ENCODE results near the gene VGLL2. TPM values are rescaled to one million over a fixed set of nuclear protein-coding genes. Genes with fewer than 3 reads are reported as not detected.

Gene VGLL2
- total RNA-seq, 1 experiment from 2014 or later = not detected

- TF ChIP-seq JUN (CRISPR knock-in tag; IDR thresholded peaks at IDR 0.05) = no peak
- TF ChIP-seq ZNF121 (CRISPR knock-in tag; IDR thresholded peaks at IDR 0.05) = no peak
- TF ChIP-seq ZNF396 (CRISPR knock-in tag; IDR thresholded peaks at IDR 0.05; ENCODE audit: borderline replicate concordance) = no peak
- TF ChIP-seq ZNF423 (CRISPR knock-in tag; IDR thresholded peaks at IDR 0.05) = no peak
- TF ChIP-seq E2F5 (CRISPR knock-in tag; IDR thresholded peaks at IDR 0.05) = no peak
- TF ChIP-seq JAZF1 (CRISPR knock-in tag; IDR thresholded peaks at IDR 0.05) = no peak
- TF ChIP-seq ARID4B (CRISPR knock-in tag; IDR thresholded peaks at IDR 0.05; ENCODE audit: borderline replicate concordance) = no peak
- TF ChIP-seq NFATC4 (CRISPR knock-in tag; IDR thresholded peaks at IDR 0.05) = no peak
- TF ChIP-seq, protein P1, sequence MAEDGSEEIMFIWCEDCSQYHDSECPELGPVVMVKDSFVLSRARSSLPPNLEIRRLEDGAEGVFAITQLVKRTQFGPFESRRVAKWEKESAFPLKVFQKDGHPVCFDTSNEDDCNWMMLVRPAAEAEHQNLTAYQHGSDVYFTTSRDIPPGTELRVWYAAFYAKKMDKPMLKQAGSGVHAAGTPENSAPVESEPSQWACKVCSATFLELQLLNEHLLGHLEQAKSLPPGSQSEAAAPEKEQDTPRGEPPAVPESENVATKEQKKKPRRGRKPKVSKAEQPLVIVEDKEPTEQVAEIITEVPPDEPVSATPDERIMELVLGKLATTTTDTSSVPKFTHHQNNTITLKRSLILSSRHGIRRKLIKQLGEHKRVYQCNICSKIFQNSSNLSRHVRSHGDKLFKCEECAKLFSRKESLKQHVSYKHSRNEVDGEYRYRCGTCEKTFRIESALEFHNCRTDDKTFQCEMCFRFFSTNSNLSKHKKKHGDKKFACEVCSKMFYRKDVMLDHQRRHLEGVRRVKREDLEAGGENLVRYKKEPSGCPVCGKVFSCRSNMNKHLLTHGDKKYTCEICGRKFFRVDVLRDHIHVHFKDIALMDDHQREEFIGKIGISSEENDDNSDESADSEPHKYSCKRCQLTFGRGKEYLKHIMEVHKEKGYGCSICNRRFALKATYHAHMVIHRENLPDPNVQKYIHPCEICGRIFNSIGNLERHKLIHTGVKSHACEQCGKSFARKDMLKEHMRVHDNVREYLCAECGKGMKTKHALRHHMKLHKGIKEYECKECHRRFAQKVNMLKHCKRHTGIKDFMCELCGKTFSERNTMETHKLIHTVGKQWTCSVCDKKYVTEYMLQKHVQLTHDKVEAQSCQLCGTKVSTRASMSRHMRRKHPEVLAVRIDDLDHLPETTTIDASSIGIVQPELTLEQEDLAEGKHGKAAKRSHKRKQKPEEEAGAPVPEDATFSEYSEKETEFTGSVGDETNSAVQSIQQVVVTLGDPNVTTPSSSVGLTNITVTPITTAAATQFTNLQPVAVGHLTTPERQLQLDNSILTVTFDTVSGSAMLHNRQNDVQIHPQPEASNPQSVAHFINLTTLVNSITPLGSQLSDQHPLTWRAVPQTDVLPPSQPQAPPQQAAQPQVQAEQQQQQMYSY (CRISPR knock-in tag; IDR thresholded peaks at IDR 0.05) = no peak
- TF ChIP-seq, protein P2, sequence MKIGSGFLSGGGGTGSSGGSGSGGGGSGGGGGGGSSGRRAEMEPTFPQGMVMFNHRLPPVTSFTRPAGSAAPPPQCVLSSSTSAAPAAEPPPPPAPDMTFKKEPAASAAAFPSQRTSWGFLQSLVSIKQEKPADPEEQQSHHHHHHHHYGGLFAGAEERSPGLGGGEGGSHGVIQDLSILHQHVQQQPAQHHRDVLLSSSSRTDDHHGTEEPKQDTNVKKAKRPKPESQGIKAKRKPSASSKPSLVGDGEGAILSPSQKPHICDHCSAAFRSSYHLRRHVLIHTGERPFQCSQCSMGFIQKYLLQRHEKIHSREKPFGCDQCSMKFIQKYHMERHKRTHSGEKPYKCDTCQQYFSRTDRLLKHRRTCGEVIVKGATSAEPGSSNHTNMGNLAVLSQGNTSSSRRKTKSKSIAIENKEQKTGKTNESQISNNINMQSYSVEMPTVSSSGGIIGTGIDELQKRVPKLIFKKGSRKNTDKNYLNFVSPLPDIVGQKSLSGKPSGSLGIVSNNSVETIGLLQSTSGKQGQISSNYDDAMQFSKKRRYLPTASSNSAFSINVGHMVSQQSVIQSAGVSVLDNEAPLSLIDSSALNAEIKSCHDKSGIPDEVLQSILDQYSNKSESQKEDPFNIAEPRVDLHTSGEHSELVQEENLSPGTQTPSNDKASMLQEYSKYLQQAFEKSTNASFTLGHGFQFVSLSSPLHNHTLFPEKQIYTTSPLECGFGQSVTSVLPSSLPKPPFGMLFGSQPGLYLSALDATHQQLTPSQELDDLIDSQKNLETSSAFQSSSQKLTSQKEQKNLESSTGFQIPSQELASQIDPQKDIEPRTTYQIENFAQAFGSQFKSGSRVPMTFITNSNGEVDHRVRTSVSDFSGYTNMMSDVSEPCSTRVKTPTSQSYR (CRISPR knock-in tag; IDR thresholded peaks at IDR 0.05) = no peak
- TF ChIP-seq, protein P3, sequence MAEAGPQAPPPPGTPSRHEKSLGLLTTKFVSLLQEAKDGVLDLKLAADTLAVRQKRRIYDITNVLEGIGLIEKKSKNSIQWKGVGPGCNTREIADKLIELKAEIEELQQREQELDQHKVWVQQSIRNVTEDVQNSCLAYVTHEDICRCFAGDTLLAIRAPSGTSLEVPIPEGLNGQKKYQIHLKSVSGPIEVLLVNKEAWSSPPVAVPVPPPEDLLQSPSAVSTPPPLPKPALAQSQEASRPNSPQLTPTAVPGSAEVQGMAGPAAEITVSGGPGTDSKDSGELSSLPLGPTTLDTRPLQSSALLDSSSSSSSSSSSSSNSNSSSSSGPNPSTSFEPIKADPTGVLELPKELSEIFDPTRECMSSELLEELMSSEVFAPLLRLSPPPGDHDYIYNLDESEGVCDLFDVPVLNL (CRISPR knock-in tag; IDR thresholded peaks at IDR 0.05; ENCODE audit: borderline replicate concordance, low read depth) = no peak
- no peaks in the 10 kb centered on the region for H3K36me3 Mint-ChIP-seq
- CTCF ChIA-PET = no interaction called here
- no peak for DNase-seq (ENCODE audit: low spot score)
- H3K4me3 Mint-ChIP-seq = no peak overlapping the region
- ATAC-seq = no peak
- no peaks in the 10 kb centered on the region for H3K4me1 Mint-ChIP-seq
- H3K9me3 Mint-ChIP-seq = peaks cover 9% of the 10 kb centered on the region
- no peaks in the 10 kb centered on the region for H3K27me3 Mint-ChIP-seq (ENCODE audit: low read depth)
- POLR2A ChIA-PET = no interaction called here
- no peak overlapping the region for H3K27ac Mint-ChIP-seq
Measured at GRCh38 chr6:117232196-117232595, 33.2 kb upstream of the VGLL2 start.

- Mint-ChIP-seq H3K4me3 (no peak overlapping the region), H3K27ac (no peak overlapping the region), H3K27me3 (ENCODE audit: low read depth) (no peaks in the 10 kb centered on the region), H3K36me3 (no peaks in the 10 kb centered on the region), H3K4me1 (no peaks in the 10 kb centered on the region), H3K9me3 (peaks cover 9% of the 10 kb centered on the region)
- POLR2A ChIA-PET = no interaction called here
- DNase-seq (ENCODE audit: low spot score) = no peak
- no peak for ATAC-seq
- CTCF ChIA-PET = no interaction called here
- TF ChIP-seq ZBTB21 (CRISPR knock-in tag; IDR thresholded peaks at IDR 0.05; ENCODE audit: borderline replicate concordance) (no peak), TEAD4 (CRISPR knock-in tag; IDR thresholded peaks at IDR 0.05) (no peak), ZNF317 (CRISPR knock-in tag; IDR thresholded peaks at IDR 0.05; ENCODE audit: borderline replicate concordance, low read depth) (no peak), ZNF425 (CRISPR knock-in tag; conservative IDR thresholded peaks at IDR 0.05) (no peak)
- TF ChIP-seq, protein P4, sequence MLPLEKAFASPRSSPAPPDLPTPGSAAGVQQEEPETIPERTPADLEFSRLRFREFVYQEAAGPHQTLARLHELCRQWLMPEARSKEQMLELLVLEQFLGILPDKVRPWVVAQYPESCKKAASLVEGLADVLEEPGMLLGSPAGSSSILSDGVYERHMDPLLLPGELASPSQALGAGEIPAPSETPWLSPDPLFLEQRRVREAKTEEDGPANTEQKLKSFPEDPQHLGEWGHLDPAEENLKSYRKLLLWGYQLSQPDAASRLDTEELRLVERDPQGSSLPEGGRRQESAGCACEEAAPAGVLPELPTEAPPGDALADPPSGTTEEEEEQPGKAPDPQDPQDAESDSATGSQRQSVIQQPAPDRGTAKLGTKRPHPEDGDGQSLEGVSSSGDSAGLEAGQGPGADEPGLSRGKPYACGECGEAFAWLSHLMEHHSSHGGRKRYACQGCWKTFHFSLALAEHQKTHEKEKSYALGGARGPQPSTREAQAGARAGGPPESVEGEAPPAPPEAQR (CRISPR knock-in tag; IDR thresholded peaks at IDR 0.05) = no peak
Measured at GRCh38 chr6:117233145-117233544, 32.2 kb upstream of the VGLL2 start.

All from WTC11 (cell line).